Measurements from ENCODE around the gene VTI1A.
A peak's percentile ranks its signal among the peaks of the same experiment; 100 is the strongest.

The VTI1A gene

DNA sequence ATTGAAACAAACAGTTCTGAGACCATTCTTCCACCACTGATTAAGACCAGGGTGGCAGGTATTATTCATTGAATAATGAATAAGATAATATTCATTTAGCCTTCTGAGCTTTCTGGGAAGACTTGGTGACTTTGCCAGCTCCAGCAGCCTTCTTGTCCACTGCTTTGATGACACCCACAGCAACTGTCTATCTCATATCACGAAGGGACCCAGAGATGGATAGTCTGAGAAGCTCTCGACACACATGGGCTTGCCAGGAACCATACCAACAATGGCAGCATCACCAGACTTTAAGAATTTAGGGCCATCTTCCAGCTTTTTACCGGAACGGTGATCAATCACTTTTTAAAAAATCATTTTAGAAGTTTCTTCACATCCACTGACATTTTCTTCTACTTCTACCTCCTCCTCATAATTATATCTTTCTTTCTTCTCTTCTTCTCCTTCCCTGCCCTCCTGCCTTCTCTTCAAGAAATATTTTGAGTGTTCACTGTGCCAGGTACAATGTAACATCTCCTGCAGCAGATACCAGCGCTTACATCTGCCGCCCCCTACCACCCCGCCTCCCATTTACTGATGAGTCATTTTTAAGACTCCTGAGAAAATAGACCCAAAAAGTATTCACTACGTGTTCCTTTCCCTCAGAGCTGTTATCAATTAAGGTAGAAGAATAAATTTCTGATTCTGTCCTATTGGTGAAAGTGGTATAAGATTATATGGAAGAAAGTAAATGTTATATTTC, 101.7 kb downstream of the VTI1A start:
- no peak for DNase-seq

DNA sequence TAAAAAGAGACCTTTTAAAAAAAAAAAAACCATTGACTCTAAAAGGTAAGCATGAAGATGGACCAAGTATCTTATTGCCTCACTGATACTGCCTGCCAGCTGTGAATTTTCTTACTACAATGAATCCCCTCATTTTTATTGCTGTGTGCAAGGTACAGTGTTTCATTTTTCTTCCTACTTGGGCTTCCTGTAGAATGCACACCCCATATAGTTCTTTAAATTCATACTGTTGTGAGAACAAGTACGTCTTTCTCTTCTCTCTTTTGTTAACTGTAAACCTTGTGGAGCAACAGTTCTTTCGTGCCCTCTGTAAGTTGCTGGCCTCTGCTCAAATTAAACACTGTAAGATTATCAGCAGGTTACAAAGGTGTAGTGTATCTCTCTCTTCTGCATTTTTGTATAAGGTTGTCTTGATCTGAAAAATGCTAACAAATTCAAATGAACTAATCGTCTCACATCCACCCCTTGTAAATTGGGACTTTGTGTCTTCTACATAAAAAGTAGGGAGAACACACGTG, 105.6 kb downstream of the VTI1A start:
- DNase-seq = no peak

DNA sequence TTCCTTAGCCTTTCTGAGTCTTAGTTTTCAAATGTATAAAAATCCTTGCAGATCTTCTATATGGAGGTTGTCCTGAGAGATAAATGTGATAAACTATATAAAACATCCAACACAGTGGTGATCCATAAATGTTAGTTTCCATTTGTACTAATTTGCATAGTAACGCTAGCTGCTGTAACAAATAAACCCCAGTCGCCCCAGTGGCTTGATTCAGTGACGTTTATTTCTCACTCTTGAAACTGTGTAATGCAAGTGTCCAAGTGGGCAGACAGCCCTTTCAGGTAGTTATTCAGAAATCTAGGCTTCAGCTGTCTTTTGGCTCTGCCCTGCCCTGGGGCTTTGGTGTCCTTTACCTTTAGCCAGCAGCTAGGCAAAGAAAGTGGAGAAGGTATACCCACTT, 106.3 kb downstream of the VTI1A start:
- no peak for DNase-seq

DNA sequence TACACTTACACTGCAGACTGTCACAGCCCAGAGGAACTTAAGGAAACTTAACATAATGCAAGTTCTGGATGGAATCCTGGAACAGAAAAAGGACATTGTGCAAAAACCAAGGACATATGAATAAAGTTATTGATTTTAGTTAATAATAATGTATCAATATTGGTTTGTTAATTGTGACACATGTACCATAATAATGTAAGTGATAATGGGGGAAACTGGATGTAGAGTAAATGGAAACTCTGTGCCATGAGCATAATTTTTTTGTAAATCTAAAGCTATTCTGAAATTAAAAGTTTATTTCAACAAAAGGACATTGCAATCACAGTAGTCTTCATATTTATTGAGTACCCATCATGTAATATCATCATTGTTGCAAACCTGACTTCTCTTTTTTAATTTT, 107.2 kb downstream of the VTI1A start:
- DNase-seq = no peak

DNA sequence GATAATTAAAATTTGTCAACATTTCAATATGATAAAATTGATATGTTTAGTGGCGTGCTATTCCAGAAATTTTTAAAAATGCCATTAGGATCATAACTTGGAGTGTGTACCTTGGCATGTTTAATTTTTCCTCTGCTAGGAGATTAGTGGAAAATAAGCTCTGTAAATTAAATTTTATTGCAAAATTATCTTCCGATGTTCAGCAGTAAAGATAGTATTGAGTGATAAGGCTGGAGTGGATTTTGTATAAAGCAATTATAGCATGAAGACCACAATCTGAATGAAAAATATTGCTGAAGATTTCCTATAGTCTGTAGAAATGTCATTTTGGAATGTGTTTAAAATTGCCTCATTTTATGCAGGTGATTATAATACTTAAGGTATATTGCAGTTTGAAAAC, 110.2 kb downstream of the VTI1A start:
- DNase-seq = no peak

DNA sequence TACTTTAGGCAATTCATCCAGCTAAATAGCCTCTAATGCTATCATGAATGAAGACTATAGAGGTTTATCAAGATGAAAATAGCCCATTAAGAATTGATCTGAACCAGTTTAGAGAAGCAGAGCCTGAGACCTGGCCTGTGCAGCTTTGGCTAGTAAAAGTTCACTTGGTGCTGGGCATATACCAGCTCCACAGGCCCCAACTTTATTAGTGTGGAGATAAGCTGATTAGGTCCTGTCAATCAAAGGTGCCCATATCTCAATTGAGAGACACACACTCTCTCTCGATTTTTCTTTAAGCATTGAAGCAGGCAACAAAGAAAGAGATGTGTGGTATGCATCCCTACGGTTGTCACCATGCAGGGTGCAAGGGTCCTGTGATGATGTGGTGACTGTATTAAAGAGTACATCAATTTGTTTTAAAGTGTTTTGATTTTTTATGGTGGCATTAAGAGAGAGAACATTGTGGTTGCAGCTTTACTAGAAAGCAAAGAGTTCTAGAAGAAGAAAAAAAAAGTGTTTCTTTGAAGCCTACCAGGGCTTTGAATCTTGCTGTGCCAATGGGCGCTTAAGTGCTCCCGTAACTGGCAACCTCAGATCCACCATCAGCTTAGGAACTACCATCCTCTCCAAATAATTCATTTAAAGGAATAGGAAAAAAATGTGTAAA, 111.6 kb downstream of the VTI1A start:
- no peak for DNase-seq

DNA sequence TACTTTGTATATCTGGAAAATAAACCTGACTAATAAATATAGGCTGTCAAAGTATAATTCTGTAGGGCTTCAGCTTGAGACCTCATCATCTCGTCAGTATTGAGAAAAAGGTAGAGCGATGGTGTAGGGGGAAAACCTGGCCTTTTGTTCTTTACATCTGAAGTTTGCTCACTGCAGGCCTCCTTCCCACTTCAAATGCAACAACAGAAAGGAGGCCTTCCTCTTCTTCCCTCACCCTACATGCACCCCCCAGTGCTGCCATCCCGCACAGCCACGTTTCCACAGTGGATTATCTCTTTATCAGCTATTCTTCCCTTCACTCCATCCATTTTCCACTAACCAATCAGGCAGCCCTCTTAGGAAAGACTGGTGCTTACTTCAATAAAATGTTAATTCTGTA, 112.3 kb downstream of the VTI1A start:
- no peak for DNase-seq

DNA sequence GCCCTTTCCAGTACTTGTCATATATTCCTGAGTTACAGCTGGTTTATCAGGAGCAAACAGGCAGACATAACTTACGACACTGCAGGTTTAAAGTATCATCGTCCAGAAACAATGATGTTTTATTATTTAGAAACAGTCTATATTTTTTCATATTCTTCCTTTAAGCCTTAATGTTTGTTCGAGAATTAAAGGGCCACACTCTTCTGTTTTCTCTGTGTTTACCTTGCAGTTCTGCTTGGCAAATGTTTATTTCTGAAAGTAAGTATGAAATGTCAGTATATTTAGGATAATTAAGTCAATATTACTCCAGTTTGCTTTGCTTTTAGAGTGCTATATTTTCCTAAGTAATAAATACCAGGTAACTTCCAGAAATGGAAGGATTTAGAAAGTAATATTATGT, 115.1 kb downstream of the VTI1A start:
- no peak for DNase-seq

DNA sequence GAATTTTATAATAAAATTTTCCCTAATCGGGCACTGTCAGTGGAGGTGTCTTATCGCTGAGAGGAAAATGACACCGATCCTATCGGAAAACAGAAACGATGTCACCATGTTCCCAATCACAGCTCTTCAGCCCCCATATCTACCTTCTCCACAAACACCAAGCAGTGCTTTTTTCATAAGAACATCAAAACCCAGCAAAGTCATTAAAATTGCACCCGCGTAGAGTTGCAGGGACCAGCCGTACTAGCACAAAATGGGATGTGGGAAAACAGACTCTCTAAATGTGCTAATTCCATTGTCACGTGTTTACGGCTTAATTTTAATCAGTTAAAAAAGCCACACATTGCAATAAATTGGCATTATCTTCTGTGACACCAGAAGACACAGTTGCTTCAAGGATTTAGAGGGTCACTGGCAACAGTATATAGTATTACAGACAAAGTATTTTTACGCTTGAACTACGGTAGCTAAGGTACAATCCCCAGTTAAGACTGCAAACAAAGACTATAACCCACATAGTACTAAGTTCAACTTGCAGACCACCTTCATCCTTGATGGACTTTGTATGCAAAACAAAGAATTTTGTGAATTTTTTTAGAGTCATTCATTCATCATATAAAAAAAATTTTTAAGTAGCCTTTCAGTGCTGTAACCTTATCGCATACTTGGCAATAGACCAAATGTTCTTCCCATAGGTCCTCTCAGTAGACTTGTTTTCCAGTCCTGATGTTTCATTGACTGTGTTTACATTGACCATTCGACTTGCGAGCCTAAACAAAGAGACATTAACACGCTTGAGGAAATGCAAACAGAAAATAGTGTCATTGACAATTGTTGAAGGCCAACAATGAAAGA, 116.0 kb downstream of the VTI1A start:
- peak; percentile 53 for DNase-seq

DNA sequence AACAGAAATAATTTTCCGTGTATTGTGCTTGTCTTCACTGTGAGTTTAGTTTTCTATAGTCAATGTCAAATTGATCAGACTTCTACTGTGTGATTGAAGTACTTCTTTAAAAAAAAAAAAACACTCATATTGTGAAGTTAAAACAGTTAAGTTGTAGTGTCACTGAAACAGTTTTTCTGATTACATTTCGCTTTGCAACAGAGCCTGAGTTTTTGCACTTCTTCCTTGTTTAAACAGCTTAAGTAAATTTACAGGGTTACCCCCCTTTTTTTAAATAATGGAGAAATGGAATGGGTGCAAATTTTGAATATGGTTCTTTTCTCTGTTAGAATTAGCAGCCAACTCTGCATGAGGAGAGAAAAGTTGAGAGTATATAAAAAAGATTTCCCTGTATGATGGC, 117.3 kb downstream of the VTI1A start:
- no peak for DNase-seq

DNA sequence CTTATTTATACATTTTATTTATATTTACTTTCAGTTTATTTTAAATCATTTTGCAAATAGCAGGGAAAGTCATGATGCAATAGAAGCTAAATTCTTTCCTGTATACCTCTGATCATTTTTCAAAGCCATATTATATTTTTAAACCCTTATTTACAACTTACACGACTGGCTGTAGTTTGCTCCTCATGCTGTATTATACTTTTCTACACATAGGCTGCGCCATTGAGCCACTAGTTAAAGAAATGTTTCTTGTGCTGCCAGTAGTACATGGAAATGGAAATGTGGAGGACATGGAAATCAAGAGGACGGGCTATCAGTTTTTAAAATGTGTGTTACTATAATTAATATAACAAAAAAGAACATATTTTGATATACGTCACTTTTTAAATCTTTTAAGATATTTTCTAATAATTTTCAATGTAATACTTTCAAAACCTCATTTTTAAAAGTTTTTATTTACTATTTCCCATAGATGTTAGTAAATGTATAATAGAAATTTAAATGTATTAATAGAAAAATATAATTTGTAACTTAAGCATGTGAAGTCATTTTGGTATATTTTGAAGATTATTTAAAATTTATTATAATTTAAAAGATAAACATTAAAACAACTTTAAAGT, 118.5 kb downstream of the VTI1A start:
- peak; percentile 9 for DNase-seq

DNA sequence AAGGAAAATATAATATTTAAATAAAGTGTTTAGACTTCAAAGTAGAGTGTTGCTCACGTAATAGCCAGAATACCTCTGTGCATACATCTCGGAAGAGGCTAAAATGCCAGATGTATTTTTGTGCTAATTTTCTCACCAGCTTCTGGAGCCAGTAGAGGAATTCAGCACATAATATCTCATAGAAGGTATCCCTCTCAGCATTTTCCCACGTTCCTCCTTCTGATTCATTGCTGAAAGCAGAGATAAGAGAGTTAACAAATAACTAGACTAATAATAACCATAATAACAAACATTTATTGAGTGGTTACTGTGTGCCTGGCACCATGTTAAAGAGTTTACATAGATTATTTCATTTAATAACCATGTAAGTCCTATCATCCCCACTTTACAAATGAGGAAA, 123.6 kb downstream of the VTI1A start:
- DNase-seq = no peak

DNA sequence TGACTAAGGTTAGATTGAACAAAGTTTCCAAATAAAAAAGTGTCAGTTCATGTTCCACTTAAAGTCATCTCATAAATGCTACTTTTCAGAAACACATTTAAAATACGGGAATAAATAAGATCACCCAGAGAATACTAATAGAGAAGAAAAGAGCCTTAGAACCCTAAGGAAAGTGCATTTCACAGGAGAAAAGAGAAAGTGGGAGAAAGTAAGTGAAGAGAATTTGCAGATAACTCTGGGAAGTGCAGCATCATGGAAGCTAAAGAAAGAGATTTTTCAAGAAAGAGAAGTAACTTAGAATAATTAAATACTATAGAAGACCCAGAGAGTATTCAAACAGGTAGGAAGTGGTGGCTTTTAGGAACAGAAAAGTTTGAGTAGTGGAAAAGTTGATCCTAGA, 132.6 kb downstream of the VTI1A start:
- DNase-seq = no peak

DNA sequence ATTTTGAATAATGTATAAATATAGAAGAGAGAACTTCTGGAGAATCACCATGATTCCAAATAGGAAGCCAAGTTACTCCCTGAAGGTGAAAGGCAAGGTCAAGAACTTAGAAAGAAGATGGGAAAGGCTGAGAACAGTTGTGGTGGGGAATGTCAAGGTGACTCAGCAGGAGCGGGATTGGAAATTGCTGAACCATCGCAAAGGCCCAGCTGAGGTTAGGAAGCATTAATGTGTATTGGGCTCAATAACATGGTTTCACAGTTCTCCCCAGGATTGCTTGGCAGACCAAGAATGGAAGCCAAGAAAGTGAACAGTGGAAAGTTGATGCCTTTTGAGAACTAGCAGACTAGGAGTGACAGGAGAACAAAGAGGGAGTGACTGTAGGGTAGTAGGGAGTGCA, 133.3 kb downstream of the VTI1A start:
- DNase-seq = no peak

DNA sequence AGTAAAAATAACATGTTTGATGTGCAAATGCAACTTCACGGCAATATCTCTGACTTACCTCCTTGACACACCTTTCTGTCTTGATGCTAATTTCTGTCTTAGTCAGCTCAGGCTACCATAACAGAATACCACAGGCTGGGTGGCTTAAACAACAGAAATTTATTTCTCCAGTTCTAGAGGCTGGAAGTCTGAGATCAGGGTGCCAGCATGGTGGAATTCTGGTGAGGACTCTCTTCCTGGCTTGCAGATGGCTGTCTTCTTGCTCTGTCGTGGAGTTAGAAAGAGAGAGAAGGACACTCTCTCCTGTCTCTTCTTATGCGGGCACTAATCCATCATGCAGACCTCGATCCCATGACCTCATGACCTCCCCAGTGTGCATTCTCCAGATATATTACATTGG, 134.9 kb downstream of the VTI1A start:
- no peak for DNase-seq

DNA sequence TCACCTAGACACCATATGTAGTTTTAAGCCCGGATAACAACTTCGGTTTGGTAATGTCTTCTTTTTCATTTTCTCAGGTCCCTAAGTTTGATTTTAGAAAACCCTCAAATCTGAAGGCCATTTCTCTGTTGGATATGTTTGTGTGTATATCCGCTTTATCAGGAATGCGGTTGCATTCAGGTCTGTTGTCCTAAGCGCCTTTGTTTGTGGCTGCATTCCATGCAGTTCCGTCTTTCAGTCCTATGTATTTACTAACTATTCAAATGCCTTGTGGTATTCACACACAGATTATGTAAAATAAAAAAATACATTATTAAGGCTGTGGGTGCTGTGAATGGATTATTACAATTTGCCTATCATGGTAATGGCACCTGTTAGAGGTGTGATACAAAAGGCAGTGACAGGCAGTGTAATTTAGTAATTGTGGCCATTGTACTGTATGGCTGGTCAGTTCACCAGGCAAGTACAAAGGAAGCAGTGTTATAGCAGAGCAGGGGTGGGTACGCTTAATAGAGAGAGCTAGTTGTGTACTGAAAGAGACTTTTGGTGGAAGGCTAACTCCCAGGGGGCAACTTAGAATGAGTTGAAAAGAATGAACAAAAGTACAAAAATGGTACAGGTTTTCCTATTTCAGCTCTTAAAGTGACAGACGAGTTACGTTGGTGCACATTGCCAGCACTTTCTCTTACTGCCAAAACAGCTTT, 136.4 kb downstream of the VTI1A start:
- DNase-seq = no peak

DNA sequence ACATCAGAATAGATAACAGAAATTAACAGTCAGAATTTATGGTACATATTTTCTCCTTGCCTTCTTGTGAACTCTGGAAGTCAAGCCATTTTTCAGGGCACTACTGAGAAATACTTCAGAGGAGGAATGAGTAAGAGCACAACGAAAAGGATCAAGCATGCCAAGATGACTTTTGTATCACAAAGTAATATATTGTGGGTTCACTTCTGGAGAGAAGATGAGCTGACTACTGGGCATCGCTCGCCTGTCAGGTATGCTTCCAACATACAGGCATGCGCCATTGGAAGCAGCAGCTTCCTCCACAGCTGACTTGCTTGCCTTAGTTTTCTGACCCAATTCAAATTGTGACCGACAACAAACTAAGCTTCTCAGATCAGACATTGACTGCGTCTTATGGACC, 137.3 kb downstream of the VTI1A start:
- no peak for DNase-seq

DNA sequence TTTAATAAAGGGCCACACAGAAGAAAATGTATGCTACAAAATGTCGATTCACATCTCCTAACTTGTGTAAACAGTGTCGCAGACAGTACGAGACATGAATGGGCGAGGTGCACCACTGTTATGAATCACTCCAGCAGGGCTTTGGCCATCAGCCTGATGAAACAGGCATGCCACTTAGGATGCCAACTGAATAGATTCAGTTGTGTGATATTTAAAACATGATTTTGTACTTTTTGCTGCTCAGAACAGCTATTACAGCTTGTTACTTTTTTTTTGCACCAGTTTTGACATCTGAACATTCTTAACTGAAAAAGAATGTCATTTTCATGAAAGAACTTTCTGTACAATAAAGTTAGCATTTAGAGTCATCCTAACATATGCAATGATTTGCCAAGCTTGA, 138.1 kb downstream of the VTI1A start:
- no peak for DNase-seq

DNA sequence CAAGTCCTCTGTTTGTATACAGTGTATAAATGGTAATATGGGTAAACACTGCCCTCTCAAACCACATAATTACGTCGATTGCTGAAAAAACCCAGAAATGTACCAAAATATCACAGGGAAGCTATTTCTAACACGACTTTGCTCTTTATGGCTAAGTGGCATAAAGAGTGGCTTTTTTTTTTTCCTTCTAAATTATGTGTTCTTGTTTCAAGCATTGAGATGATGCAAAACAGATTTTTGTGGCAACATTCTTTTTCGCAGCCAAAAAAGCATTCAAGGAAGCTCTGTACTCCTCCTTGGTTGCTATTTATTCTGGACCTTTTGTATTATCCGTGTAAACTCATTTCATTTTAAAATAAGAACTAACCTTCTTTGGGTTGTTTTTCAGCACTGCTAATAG, 138.9 kb downstream of the VTI1A start:
- DNase-seq = no peak

DNA sequence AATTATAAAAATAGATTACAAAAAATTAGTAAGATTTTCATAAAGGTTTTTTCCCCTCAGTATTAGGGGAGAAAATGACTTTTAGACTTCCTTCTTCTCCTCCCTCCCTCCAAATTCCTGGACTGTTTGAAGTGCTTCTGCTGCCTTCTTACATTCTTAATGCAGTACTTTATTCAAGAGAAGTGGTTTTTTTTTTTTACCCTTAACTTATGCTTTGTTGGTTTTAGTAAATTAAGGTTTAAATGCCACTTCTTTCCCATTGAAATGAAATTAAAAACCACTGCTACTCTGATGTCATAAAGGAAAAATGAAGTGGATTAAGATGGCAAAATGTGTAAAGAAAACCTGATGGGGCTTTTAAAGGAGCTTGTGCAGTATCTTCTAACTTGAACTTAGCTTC, 140.7 kb downstream of the VTI1A start:
- DNase-seq = no peak

DNA sequence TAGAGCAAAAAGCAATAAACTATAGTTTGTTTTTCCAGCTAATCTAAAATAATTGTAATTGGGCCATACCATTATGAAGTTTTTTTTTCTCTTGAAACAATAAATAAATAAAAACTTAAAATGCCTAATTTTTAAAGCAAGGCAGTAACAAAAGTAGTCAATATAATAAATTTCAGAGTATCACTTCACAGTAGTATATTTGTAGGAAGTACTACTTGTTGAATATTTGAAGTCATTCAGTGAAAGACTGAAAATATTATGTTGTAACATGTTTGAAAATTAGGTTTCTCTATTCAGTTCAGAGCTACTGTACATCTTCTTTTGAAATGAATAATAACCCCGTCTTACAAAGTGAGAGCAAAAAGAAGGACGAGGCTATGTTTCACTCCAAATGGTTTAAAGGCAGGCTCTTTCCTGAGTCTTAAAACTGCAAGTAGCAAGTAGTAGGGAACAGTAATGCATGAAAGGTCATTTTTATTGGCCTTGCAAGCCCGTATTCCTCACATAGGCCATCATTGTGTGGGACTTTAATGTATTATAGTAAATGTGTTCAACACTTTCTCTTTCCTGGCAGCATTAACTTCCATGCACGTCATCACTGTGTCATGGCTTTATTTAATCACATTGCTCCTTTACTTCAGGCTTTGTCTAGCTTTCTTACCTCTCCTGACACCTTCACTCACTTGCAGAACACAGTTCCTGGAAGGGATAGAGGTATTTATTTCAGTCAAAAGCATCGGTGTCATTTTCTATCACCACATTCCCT, 141.4 kb downstream of the VTI1A start:
- no peak for DNase-seq

DNA sequence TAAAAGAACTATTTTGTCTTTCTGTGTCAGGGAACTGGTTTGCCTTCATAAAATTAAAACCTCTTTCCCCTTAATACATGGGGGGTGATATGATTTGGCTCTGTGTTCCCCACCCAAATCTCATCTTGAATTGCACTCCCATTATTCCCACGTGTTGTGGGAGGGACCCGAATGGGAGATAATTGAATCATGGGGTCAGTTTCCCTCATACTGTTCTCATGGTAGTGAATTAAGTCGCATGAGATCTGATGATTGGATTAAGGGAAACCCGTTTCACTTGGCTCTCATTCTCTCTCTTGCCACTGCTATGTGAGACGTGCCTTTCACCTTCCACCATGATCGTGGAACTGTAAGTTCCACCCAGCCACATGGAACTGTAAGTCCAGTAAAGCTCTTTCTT, 142.1 kb downstream of the VTI1A start:
- DNase-seq = no peak

Data from COR-L47 (cell line).